Ishikawa (cell line): ENCODE data around the gene RARB.

Experiments used
- EGR1 ChIP-seq: IDR thresholded peaks from 2 replicates; pipeline ENCODE4 v1.6.1; 2012
- EP300 ChIP-seq: IDR thresholded peaks from 2 replicates; pipeline ENCODE4 v1.6.1; 2012; ENCODE audit warnings: borderline replicate concordance
- MAX ChIP-seq: IDR thresholded peaks from 2 replicates; pipeline ENCODE4 v1.6.1; 2012
- REST ChIP-seq: IDR thresholded peaks from 2 replicates; pipeline ENCODE4 v1.6.1; 2012; ENCODE audit warnings: low read depth, mild to moderate bottlenecking
- TAF1 ChIP-seq: IDR thresholded peaks from 2 replicates; pipeline ENCODE4 v1.6.1; 2012; ENCODE audit warnings: low read depth, mild to moderate bottlenecking

GRCh38 chr3:25455441-25456132 is 27.5 kb downstream of the RARB start:
- TF ChIP-seq EP300 (no peak), EGR1 (no peak), REST (no peak), MAX (no peak), TAF1 (no peak)
